Measurements from ENCODE around the gene RAB27A. TPM values are rescaled to one million over a fixed set of nuclear protein-coding genes. Genes with fewer than 3 reads are reported as not detected.

RAB27A gene
- total and polyA plus RNA-seq, 9 of the 15 experiments (the other 6 are each of a cell fraction or from before 2014, with no cell fraction given): 31.5 to 171 (median 80.4) TPM

DNA sequence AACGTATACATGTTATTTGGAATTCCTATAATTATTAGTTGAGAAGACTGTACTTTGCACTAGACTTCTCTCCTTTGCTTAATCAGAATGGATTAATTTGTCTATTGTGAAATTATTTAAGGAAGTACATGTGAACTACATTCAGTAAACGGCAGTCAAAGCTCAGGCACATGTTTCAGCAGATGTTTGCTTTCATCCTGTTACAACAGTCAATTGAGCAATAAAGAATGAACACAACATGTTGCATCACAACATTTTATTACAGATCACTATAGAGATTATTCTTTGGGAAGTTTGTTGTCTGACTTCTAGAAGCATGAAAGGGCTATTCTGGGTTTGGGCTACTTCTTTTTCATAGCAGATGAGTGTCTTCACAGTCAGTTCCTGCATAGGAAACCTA is 39.2 kb downstream of the RAB27A start (continued):
- TF ChIP-seq, protein P1, sequence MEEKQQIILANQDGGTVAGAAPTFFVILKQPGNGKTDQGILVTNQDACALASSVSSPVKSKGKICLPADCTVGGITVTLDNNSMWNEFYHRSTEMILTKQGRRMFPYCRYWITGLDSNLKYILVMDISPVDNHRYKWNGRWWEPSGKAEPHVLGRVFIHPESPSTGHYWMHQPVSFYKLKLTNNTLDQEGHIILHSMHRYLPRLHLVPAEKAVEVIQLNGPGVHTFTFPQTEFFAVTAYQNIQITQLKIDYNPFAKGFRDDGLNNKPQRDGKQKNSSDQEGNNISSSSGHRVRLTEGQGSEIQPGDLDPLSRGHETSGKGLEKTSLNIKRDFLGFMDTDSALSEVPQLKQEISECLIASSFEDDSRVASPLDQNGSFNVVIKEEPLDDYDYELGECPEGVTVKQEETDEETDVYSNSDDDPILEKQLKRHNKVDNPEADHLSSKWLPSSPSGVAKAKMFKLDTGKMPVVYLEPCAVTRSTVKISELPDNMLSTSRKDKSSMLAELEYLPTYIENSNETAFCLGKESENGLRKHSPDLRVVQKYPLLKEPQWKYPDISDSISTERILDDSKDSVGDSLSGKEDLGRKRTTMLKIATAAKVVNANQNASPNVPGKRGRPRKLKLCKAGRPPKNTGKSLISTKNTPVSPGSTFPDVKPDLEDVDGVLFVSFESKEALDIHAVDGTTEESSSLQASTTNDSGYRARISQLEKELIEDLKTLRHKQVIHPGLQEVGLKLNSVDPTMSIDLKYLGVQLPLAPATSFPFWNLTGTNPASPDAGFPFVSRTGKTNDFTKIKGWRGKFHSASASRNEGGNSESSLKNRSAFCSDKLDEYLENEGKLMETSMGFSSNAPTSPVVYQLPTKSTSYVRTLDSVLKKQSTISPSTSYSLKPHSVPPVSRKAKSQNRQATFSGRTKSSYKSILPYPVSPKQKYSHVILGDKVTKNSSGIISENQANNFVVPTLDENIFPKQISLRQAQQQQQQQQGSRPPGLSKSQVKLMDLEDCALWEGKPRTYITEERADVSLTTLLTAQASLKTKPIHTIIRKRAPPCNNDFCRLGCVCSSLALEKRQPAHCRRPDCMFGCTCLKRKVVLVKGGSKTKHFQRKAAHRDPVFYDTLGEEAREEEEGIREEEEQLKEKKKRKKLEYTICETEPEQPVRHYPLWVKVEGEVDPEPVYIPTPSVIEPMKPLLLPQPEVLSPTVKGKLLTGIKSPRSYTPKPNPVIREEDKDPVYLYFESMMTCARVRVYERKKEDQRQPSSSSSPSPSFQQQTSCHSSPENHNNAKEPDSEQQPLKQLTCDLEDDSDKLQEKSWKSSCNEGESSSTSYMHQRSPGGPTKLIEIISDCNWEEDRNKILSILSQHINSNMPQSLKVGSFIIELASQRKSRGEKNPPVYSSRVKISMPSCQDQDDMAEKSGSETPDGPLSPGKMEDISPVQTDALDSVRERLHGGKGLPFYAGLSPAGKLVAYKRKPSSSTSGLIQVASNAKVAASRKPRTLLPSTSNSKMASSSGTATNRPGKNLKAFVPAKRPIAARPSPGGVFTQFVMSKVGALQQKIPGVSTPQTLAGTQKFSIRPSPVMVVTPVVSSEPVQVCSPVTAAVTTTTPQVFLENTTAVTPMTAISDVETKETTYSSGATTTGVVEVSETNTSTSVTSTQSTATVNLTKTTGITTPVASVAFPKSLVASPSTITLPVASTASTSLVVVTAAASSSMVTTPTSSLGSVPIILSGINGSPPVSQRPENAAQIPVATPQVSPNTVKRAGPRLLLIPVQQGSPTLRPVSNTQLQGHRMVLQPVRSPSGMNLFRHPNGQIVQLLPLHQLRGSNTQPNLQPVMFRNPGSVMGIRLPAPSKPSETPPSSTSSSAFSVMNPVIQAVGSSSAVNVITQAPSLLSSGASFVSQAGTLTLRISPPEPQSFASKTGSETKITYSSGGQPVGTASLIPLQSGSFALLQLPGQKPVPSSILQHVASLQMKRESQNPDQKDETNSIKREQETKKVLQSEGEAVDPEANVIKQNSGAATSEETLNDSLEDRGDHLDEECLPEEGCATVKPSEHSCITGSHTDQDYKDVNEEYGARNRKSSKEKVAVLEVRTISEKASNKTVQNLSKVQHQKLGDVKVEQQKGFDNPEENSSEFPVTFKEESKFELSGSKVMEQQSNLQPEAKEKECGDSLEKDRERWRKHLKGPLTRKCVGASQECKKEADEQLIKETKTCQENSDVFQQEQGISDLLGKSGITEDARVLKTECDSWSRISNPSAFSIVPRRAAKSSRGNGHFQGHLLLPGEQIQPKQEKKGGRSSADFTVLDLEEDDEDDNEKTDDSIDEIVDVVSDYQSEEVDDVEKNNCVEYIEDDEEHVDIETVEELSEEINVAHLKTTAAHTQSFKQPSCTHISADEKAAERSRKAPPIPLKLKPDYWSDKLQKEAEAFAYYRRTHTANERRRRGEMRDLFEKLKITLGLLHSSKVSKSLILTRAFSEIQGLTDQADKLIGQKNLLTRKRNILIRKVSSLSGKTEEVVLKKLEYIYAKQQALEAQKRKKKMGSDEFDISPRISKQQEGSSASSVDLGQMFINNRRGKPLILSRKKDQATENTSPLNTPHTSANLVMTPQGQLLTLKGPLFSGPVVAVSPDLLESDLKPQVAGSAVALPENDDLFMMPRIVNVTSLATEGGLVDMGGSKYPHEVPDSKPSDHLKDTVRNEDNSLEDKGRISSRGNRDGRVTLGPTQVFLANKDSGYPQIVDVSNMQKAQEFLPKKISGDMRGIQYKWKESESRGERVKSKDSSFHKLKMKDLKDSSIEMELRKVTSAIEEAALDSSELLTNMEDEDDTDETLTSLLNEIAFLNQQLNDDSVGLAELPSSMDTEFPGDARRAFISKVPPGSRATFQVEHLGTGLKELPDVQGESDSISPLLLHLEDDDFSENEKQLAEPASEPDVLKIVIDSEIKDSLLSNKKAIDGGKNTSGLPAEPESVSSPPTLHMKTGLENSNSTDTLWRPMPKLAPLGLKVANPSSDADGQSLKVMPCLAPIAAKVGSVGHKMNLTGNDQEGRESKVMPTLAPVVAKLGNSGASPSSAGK (IDR thresholded peaks at IDR 0.05): peak; percentile 32; the same call in 1 of the 2 replicates
- TF ChIP-seq, protein P2, sequence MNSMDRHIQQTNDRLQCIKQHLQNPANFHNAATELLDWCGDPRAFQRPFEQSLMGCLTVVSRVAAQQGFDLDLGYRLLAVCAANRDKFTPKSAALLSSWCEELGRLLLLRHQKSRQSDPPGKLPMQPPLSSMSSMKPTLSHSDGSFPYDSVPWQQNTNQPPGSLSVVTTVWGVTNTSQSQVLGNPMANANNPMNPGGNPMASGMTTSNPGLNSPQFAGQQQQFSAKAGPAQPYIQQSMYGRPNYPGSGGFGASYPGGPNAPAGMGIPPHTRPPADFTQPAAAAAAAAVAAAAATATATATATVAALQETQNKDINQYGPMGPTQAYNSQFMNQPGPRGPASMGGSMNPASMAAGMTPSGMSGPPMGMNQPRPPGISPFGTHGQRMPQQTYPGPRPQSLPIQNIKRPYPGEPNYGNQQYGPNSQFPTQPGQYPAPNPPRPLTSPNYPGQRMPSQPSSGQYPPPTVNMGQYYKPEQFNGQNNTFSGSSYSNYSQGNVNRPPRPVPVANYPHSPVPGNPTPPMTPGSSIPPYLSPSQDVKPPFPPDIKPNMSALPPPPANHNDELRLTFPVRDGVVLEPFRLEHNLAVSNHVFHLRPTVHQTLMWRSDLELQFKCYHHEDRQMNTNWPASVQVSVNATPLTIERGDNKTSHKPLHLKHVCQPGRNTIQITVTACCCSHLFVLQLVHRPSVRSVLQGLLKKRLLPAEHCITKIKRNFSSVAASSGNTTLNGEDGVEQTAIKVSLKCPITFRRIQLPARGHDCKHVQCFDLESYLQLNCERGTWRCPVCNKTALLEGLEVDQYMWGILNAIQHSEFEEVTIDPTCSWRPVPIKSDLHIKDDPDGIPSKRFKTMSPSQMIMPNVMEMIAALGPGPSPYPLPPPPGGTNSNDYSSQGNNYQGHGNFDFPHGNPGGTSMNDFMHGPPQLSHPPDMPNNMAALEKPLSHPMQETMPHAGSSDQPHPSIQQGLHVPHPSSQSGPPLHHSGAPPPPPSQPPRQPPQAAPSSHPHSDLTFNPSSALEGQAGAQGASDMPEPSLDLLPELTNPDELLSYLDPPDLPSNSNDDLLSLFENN (IDR thresholded peaks at IDR 0.05; ENCODE audit: low read depth in 2 of 2, low read length in 2 of 2): no peak
- TF ChIP-seq MAFG (tag; conservative IDR thresholded peaks at IDR 0.05) (no peak), TAF9B (IDR thresholded peaks at IDR 0.05; ENCODE audit: partially characterized antibody) (no peak), TCF7L2 (IDR thresholded peaks at IDR 0.05; ENCODE audit: low read depth, low read length) (no peak), GATAD2B (IDR thresholded peaks at IDR 0.05; ENCODE audit: borderline replicate concordance) (no peak), PTTG1 (tag; IDR thresholded peaks at IDR 0.05; ENCODE audit: low read depth) (no peak), MYNN (IDR thresholded peaks at IDR 0.05) (no peak), MYNN (CRISPR knock-in tag; IDR thresholded peaks at IDR 0.05) (no peak), ZNF347 (CRISPR knock-in tag; IDR thresholded peaks at IDR 0.05; ENCODE audit: low read depth) (no peak)
- TF ChIP-seq, protein P3, sequence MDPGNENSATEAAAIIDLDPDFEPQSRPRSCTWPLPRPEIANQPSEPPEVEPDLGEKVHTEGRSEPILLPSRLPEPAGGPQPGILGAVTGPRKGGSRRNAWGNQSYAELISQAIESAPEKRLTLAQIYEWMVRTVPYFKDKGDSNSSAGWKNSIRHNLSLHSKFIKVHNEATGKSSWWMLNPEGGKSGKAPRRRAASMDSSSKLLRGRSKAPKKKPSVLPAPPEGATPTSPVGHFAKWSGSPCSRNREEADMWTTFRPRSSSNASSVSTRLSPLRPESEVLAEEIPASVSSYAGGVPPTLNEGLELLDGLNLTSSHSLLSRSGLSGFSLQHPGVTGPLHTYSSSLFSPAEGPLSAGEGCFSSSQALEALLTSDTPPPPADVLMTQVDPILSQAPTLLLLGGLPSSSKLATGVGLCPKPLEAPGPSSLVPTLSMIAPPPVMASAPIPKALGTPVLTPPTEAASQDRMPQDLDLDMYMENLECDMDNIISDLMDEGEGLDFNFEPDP (CRISPR knock-in tag; IDR thresholded peaks at IDR 0.05): no peak
- TF ChIP-seq, protein P4, sequence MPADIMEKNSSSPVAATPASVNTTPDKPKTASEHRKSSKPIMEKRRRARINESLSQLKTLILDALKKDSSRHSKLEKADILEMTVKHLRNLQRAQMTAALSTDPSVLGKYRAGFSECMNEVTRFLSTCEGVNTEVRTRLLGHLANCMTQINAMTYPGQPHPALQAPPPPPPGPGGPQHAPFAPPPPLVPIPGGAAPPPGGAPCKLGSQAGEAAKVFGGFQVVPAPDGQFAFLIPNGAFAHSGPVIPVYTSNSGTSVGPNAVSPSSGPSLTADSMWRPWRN (IDR thresholded peaks at IDR 0.05; ENCODE audit: low read depth): no peak
